ENCODE measurements around the gene NMUR2. TPM values are rescaled to one million over a fixed set of nuclear protein-coding genes. Genes with fewer than 3 reads are reported as not detected.

The NMUR2 gene
- polyA plus RNA-seq, 1 of the 3 experiments (the other 2 are of a cell fraction) = not detected

DNA sequence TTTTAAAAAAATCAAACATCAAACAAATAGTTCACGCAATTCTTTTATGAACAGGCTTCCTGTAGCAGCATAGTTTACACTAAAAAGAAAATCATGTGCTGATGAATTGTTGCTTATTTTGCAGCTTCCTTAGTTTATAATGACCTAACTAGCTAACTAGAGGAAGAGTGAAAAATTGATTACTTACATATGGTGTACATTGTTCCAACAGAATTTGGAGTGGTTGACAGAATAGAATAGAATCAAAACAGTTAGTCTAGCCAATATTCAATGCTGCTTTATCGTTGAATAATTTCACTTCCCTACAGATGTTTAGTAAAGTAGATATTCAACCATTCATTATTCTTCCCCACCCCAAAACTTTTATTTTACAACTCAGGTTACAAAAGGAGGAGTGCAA, 4.2 kb downstream of the NMUR2 start:
- Histone ChIP-seq H3K27me3 (ENCODE audit: insufficient read depth) (no peaks in the 10 kb centered on the region), H3K36me3 (replicated peaks in 1 of 2; ENCODE audit: control insufficient read depth in 1 of 2, insufficient read depth in 2 of 2, low read length in 1 of 2) (no peaks in the 10 kb centered on the region), H3K79me2 (ENCODE audit: insufficient read depth) (no peaks in the 10 kb centered on the region), H3K9me2 (no peaks in the 10 kb centered on the region), H3K9ac (no peak overlapping the region), H3F3A (replicated peaks; ENCODE audit: insufficient read depth) (no peaks in the 10 kb centered on the region), H3K4me2 (no peak overlapping the region), H2AFZ (ENCODE audit: low read depth) (no peak overlapping the region), H4K20me1 (ENCODE audit: insufficient read depth) (no peaks in the 10 kb centered on the region), H3K9me3 (no peaks in the 10 kb centered on the region), H3K4me1 (ENCODE audit: control insufficient read depth in 1 of 2, insufficient read depth in 2 of 2, low read depth in 1 of 2, low read length in 1 of 2) (no peaks in the 10 kb centered on the region; a peak in 1 of 4 replicates), H3K4me3 (ENCODE audit: low read depth in 2 of 2, low read length in 1 of 2) (no peak overlapping the region), H3K27ac (ENCODE audit: low read depth in 2 of 2, low read length in 1 of 2) (no peak overlapping the region)
- no peak for DNase-seq
- WGBS (ENCODE audit: low lambda C conversion rate) = 4% methylated on average over 2 of the region's 2 CpGs
- POLR2A ChIA-PET = no interaction called here
- CTCF ChIA-PET = interaction anchor here (0.6 to 0.8 kb wide), 2 partner anchors 51 to 457 kb away, joined by 3 read pairs; no protein-coding TSS in a partner anchor
- TF ChIP-seq GATA2 (CRISPR knock-in tag; IDR thresholded peaks at IDR 0.05) (no peak), JUND (IDR thresholded peaks at IDR 0.05) (no peak), CHD2 (IDR thresholded peaks at IDR 0.05; ENCODE audit: low read length, partially characterized antibody) (no peak), SMC3 (IDR thresholded peaks at IDR 0.05; ENCODE audit: low read depth, low read length) (no peak), YY1 (IDR thresholded peaks at IDR 0.05; ENCODE audit: low read depth) (no peak), NRF1 (IDR thresholded peaks at IDR 0.05; ENCODE audit: low read depth, low read length) (no peak), RCOR1 (IDR thresholded peaks at IDR 0.05; ENCODE audit: low read length) (no peak), MXI1 (IDR thresholded peaks at IDR 0.05; ENCODE audit: low read depth, low read length) (no peak), MEF2A (IDR thresholded peaks at IDR 0.05; ENCODE audit: borderline replicate concordance, low read depth) (no peak), RFX5 (IDR thresholded peaks at IDR 0.05; ENCODE audit: low read length) (no peak), RXRA (IDR thresholded peaks at IDR 0.05; ENCODE audit: borderline replicate concordance, low read depth) (no peak), RAD21 (IDR thresholded peaks at IDR 0.05; ENCODE audit: low read length) (no peak), EZH2phosphoT487 (IDR thresholded peaks at IDR 0.05; ENCODE audit: borderline replicate concordance, low read depth) (no peak), FOXJ3 (CRISPR knock-in tag; IDR thresholded peaks at IDR 0.05) (no peak), TAF1 (IDR thresholded peaks at IDR 0.05; ENCODE audit: borderline replicate concordance, low read depth, low read length) (no peak)
- TF ChIP-seq, protein P1, sequence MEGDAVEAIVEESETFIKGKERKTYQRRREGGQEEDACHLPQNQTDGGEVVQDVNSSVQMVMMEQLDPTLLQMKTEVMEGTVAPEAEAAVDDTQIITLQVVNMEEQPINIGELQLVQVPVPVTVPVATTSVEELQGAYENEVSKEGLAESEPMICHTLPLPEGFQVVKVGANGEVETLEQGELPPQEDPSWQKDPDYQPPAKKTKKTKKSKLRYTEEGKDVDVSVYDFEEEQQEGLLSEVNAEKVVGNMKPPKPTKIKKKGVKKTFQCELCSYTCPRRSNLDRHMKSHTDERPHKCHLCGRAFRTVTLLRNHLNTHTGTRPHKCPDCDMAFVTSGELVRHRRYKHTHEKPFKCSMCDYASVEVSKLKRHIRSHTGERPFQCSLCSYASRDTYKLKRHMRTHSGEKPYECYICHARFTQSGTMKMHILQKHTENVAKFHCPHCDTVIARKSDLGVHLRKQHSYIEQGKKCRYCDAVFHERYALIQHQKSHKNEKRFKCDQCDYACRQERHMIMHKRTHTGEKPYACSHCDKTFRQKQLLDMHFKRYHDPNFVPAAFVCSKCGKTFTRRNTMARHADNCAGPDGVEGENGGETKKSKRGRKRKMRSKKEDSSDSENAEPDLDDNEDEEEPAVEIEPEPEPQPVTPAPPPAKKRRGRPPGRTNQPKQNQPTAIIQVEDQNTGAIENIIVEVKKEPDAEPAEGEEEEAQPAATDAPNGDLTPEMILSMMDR (IDR thresholded peaks at IDR 0.05) = no peak
- TF ChIP-seq, protein P2, sequence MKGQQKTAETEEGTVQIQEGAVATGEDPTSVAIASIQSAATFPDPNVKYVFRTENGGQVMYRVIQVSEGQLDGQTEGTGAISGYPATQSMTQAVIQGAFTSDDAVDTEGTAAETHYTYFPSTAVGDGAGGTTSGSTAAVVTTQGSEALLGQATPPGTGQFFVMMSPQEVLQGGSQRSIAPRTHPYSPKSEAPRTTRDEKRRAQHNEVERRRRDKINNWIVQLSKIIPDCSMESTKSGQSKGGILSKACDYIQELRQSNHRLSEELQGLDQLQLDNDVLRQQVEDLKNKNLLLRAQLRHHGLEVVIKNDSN (IDR thresholded peaks at IDR 0.05; ENCODE audit: borderline replicate concordance, low read depth) = no peak
- TF ChIP-seq, protein P3, sequence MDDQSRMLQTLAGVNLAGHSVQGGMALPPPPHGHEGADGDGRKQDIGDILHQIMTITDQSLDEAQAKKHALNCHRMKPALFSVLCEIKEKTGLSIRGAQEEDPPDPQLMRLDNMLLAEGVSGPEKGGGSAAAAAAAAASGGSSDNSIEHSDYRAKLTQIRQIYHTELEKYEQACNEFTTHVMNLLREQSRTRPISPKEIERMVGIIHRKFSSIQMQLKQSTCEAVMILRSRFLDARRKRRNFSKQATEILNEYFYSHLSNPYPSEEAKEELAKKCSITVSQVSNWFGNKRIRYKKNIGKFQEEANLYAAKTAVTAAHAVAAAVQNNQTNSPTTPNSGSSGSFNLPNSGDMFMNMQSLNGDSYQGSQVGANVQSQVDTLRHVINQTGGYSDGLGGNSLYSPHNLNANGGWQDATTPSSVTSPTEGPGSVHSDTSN (IDR thresholded peaks at IDR 0.05) = no peak
- TF ChIP-seq, protein P4, sequence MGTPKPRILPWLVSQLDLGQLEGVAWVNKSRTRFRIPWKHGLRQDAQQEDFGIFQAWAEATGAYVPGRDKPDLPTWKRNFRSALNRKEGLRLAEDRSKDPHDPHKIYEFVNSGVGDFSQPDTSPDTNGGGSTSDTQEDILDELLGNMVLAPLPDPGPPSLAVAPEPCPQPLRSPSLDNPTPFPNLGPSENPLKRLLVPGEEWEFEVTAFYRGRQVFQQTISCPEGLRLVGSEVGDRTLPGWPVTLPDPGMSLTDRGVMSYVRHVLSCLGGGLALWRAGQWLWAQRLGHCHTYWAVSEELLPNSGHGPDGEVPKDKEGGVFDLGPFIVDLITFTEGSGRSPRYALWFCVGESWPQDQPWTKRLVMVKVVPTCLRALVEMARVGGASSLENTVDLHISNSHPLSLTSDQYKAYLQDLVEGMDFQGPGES (IDR thresholded peaks at IDR 0.05; ENCODE audit: low read depth, low read length) = no peak
